HG02840 (cell line): Measurements from ENCODE around the gene APOC1.

ENCODE experiments used
- ATAC-seq: cut with Tn5 transposase; IDR thresholded peaks from one replicate; pipeline ENCODE4 v1.9.1; 2021; ENCODE audit warnings: mild to moderate bottlenecking, moderate library complexity, moderate number of reproducible peaks; ENCODE audit not compliant: unreplicated experiment, low FRiP score

APOC1 gene

GRCh38 chr19:44954278-44954648 is 39.9 kb downstream of the APOC1 start:
- ATAC-seq, result no peak

GRCh38 chr19:44954649-44955504 is 40.5 kb downstream of the APOC1 start, which contains the start of gene CLPTM1:
CLPTM1 (plus strand) TSS chr19:44955380; CDS start chr19:44955396, 16 bp downstream.
- peak; percentile 78 for ATAC-seq

- ATAC-seq, result peak; percentile 27
Measured at GRCh38 chr19:44955505-44956439, 41.4 kb downstream of the APOC1 start.

GRCh38 chr19:44957526-44957925 is 43.1 kb downstream of the APOC1 start:
- no peak for ATAC-seq

GRCh38 chr19:44958090-44958489 is 43.7 kb downstream of the APOC1 start:
- no peak for ATAC-seq

- ATAC-seq, result no peak
Measured at GRCh38 chr19:44959691-44960090, 45.3 kb downstream of the APOC1 start.

- no peak for ATAC-seq
Measured at GRCh38 chr19:44960906-44961728, 46.7 kb downstream of the APOC1 start.

- ATAC-seq, result no peak
Measured at GRCh38 chr19:44961821-44962220, 47.4 kb downstream of the APOC1 start.

- no peak for ATAC-seq
Measured at GRCh38 chr19:44968118-44968517, 53.7 kb downstream of the APOC1 start.

GRCh38 chr19:44968670-44969069 is 54.3 kb downstream of the APOC1 start:
- ATAC-seq, result no peak
